Osteoblast (primary cell): Measurements from ENCODE around the gene XDH. TPM values are rescaled to one million over a fixed set of nuclear protein-coding genes. Genes with fewer than 3 reads are reported as not detected.

Source experiments
- DNase-seq: peaks from one replicate; pipeline ENCODE4 v3.0.0; 2011; ENCODE audit warnings: low spot score, mixed read lengths; ENCODE audit not compliant: insufficient read length; ENCODE audit errors: missing footprints
- H2AFZ ChIP-seq: 2 replicates; pipeline ENCODE4 v1.6.0; 2011; ENCODE audit warnings: mild to moderate bottlenecking, low read length
- H3K27ac ChIP-seq: 2 replicates; pipeline ENCODE4 v1.5.1; 2011; ENCODE audit warnings: mild to moderate bottlenecking, low read depth, low read length, moderate library complexity
- H3K27me3 ChIP-seq: 2 replicates; pipeline ENCODE4 v1.6.0; 2012; ENCODE audit warnings: mild to moderate bottlenecking, control low read depth, inconsistent platforms, low read length, moderate library complexity; ENCODE audit not compliant: insufficient read depth
- H3K36me3 ChIP-seq: 2 replicates; pipeline ENCODE4 v1.5.1; 2011; ENCODE audit warnings: mild to moderate bottlenecking, low read length, control low read depth, moderate library complexity; ENCODE audit not compliant: insufficient read depth
- H3K4me1 ChIP-seq: 2 replicates; pipeline ENCODE4 v1.5.1; 2011; ENCODE audit warnings: mild to moderate bottlenecking, low read length, control low read depth, moderate library complexity; ENCODE audit not compliant: insufficient read depth
- H3K4me2 ChIP-seq: 2 replicates; pipeline ENCODE4 v1.6.0; 2011; ENCODE audit warnings: mild to moderate bottlenecking, low read length; ENCODE audit not compliant: insufficient read depth
- H3K4me3 ChIP-seq: fragments of 200-600 bp; sonication (generic); 3 replicates; pipeline ENCODE4 v1.5.1; 2012; ENCODE audit warnings: mild to moderate bottlenecking, low read length, inconsistent platforms; ENCODE audit not compliant: insufficient read depth
- H3K79me2 ChIP-seq: 2 replicates; pipeline ENCODE4 v1.6.0; 2012; ENCODE audit warnings: mild to moderate bottlenecking, low read length, control low read depth, inconsistent platforms; ENCODE audit not compliant: insufficient read depth
- H3K9me3 ChIP-seq: 2 replicates; pipeline ENCODE4 v1.5.1; 2011; ENCODE audit warnings: low read depth, low read length, control low read depth
- H4K20me1 ChIP-seq: 2 replicates; pipeline ENCODE4 v1.6.0; 2012; ENCODE audit warnings: mild to moderate bottlenecking, low read length, control low read depth; ENCODE audit not compliant: insufficient read depth
- total RNA-seq: library from RNA; depleted of rRNA; stranded (reverse); fragments of >200 nt; gene quantifications from 2 replicates; pipeline ENCODE4 v1.2.3, GENCODE V29; 2012
- TF ChIP-seq, protein P1 (sequence below): IDR thresholded peaks from 2 replicates; pipeline ENCODE4 v1.5.1; 2011; ENCODE audit warnings: mild to moderate bottlenecking, low read depth, low read length, moderate library complexity; ENCODE audit errors: extremely low read depth

XDH gene
- total RNA-seq, 1 donor, result under 0.01 TPM

DNA sequence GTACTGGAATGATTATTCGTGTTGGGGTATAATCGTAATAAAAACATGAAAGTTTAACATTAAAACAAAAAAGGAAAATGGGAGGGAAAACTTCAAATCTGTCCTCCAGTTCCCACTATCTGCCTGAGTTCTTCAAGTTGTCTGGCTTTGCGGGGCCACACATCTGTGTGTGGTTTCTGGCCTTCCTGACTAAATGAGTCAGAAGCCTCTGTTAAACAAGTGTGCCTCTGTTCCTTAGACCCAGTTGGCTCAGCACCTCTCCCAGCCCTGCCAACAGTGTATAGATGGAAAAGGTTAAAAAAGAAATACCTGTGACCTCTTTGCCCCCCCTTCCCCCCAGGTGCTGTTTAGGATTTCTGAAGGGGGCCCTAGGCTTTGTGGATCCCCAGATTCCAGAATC is 30.2 kb downstream of the XDH start:
- H4K20me1 ChIP-seq, result no peaks in the 10 kb centered on the region
- H3K27ac ChIP-seq, result peak overlapping the region; percentile 97
- no peaks in the 10 kb centered on the region for H3K27me3 ChIP-seq
- H3K4me1 ChIP-seq, result peaks cover 32% of the 10 kb centered on the region
- H3K36me3 ChIP-seq, result no peaks in the 10 kb centered on the region
- peak overlapping the region; percentile 73 for H3K4me2 ChIP-seq
- TF ChIP-seq, protein P1, sequence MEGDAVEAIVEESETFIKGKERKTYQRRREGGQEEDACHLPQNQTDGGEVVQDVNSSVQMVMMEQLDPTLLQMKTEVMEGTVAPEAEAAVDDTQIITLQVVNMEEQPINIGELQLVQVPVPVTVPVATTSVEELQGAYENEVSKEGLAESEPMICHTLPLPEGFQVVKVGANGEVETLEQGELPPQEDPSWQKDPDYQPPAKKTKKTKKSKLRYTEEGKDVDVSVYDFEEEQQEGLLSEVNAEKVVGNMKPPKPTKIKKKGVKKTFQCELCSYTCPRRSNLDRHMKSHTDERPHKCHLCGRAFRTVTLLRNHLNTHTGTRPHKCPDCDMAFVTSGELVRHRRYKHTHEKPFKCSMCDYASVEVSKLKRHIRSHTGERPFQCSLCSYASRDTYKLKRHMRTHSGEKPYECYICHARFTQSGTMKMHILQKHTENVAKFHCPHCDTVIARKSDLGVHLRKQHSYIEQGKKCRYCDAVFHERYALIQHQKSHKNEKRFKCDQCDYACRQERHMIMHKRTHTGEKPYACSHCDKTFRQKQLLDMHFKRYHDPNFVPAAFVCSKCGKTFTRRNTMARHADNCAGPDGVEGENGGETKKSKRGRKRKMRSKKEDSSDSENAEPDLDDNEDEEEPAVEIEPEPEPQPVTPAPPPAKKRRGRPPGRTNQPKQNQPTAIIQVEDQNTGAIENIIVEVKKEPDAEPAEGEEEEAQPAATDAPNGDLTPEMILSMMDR, result no peak
- no peaks in the 10 kb centered on the region for H3K9me3 ChIP-seq
- peak overlapping the region; percentile 24 for H3K4me3 ChIP-seq
- DNase-seq, result peak; percentile 96
- H2AFZ ChIP-seq, result no peak overlapping the region
- no peaks in the 10 kb centered on the region for H3K79me2 ChIP-seq

- H3K27me3 ChIP-seq, result no peaks in the 10 kb centered on the region
- H3K79me2 ChIP-seq, result no peaks in the 10 kb centered on the region
- H3K4me3 ChIP-seq, result no peak overlapping the region
- peak overlapping the region; percentile 27 for H2AFZ ChIP-seq
- H3K36me3 ChIP-seq, result no peaks in the 10 kb centered on the region
- TF ChIP-seq, protein P1, result no peak
- H3K27ac ChIP-seq, result peak overlapping the region; percentile 97
- no peaks in the 10 kb centered on the region for H3K9me3 ChIP-seq
- H4K20me1 ChIP-seq, result no peaks in the 10 kb centered on the region
- peak overlapping the region; percentile 73 for H3K4me2 ChIP-seq
- peaks cover 32% of the 10 kb centered on the region for H3K4me1 ChIP-seq
- DNase-seq, result peak; percentile 83
Observed at GRCh38 chr2:31383471-31384153, 30.9 kb downstream of the XDH start.

DNA sequence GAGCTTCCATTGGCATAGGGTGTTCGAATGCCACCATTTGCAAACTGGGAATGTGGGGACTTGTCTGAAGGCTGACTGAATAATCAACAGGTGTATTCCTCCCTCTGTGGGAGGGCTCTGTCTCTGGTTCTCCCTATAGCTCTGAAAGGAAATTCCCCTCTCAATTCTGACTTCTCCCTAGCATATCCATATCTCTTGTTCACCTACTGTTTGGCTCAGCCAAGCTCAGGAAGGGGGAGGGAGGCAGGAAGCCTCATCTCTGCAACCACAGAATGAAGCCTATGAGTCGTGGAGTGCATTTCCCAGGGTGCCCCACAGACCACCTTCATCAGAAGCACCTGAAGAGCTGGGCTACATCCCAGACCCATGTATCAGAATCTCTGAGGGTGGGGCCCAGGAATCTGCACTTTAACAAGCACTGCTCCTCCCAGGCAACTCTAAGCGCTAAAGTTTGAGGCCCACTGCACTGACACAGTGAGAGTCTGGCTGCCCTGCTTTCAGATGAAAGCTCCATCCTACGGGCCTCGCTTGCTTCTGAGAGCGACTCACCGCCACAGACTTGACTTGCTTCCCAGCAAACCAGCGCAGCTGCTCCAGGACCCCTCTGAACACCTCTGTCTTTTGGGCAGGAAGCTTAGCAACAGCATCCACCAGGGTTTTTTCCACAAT is 32.0 kb downstream of the XDH start:
- TF ChIP-seq, protein P1, result no peak
- no peaks in the 10 kb centered on the region for H3K27me3 ChIP-seq
- no peak for DNase-seq
- no peaks in the 10 kb centered on the region for H4K20me1 ChIP-seq
- H2AFZ ChIP-seq, result no peak overlapping the region
- no peaks in the 10 kb centered on the region for H3K36me3 ChIP-seq
- no peak overlapping the region for H3K4me3 ChIP-seq
- H3K79me2 ChIP-seq, result no peaks in the 10 kb centered on the region
- peaks cover 32% of the 10 kb centered on the region for H3K4me1 ChIP-seq
- H3K4me2 ChIP-seq, result no peak overlapping the region
- no peaks in the 10 kb centered on the region for H3K9me3 ChIP-seq
- no peak overlapping the region for H3K27ac ChIP-seq

- no peak for DNase-seq
- Histone ChIP-seq H4K20me1 (no peaks in the 10 kb centered on the region), H3K27ac (no peak overlapping the region), H2AFZ (no peak overlapping the region), H3K36me3 (no peaks in the 10 kb centered on the region), H3K79me2 (no peaks in the 10 kb centered on the region), H3K27me3 (no peaks in the 10 kb centered on the region), H3K4me3 (no peak overlapping the region), H3K4me2 (no peak overlapping the region), H3K4me1 (peaks cover 32% of the 10 kb centered on the region), H3K9me3 (no peaks in the 10 kb centered on the region)
- TF ChIP-seq, protein P1, result no peak
Observed at GRCh38 chr2:31381601-31382000, 32.9 kb downstream of the XDH start.
